HepG2 (cell line): ENCODE results near the gene TMEM258. TPM values are rescaled to one million over a fixed set of nuclear protein-coding genes. Genes with fewer than 3 reads are reported as not detected.
A peak's percentile ranks its signal among the peaks of the same experiment; 100 is the strongest.

Experiments
- E2F2 ChIP-seq: sonication (generic); formaldehyde crosslinking; IDR thresholded peaks from 2 replicates; pipeline ENCODE4 v1.4.0; 2020; ENCODE audit warnings: missing genetic modification reagents, borderline replicate concordance
- HINFP ChIP-seq: sonication (generic); formaldehyde crosslinking; IDR thresholded peaks from 2 replicates; pipeline ENCODE4 v1.4.0; 2020; ENCODE audit warnings: low read depth, mild to moderate bottlenecking, missing genetic modification reagents
- HOXA3 ChIP-seq: sonication (generic); formaldehyde crosslinking; IDR thresholded peaks from 2 replicates; pipeline ENCODE4 v1.5.0; 2020; ENCODE audit warnings: missing genetic modification reagents
- MLXIP ChIP-seq: sonication (generic); formaldehyde crosslinking; IDR thresholded peaks from 2 replicates; pipeline ENCODE4 v1.9.0; 2021; ENCODE audit warnings: missing genetic modification reagents, borderline replicate concordance
- PCBP2 ChIP-seq: fragments of 200-400 bp; formaldehyde crosslinking; optimal IDR thresholded peaks from 2 replicates; pipeline ENCODE3; 2018; ENCODE audit warnings: low read length, low read depth; ENCODE audit not compliant: poor library complexity, severe bottlenecking
- RCOR2 ChIP-seq: IDR thresholded peaks from 2 replicates; pipeline ENCODE4 v1.6.1; 2016; ENCODE audit warnings: missing biosample characterization, missing genetic modification reagents
- ZNF766 ChIP-seq: sonication (generic); formaldehyde crosslinking; IDR thresholded peaks from 2 replicates; pipeline ENCODE4 v1.5.0; 2020; ENCODE audit warnings: missing genetic modification reagents, borderline replicate concordance
- ZNF773 ChIP-seq: sonication (generic); formaldehyde crosslinking; IDR thresholded peaks from 2 replicates; pipeline ENCODE4 v1.4.0; 2020; ENCODE audit warnings: missing genetic modification reagents, borderline replicate concordance
- ZSCAN21 ChIP-seq: sonication (generic); formaldehyde crosslinking; IDR thresholded peaks from 2 replicates; pipeline ENCODE4 v1.8.0; 2022; ENCODE audit warnings: mild to moderate bottlenecking, missing genetic modification reagents, moderate library complexity, borderline replicate concordance
- polyA plus RNA-seq, 8 experiments: library from polyadenylated mRNA; depleted of rRNA in 3 of 8; stranded (reverse) in 7 of 8; unstranded in 1 of 8; fragments of >200 nt; fragmentation: Illumina TruSeq in 4 of 8; extraction: Trizol in 4 of 8; gene quantifications; 2 replicates each; pipeline versions ENCODE4 v1.2.1 to v1.2.3, GENCODE V29; 2011 to 2016; ENCODE audit warnings: low read depth in 4 of 8, missing spikeins in 1 of 8, mixed read lengths in 1 of 8; ENCODE audit not compliant: insufficient read depth in 1 of 8
- total RNA-seq, 5 experiments: library from RNA; depleted of rRNA; stranded (reverse); fragments of >200 nt; fragmentation: Illumina TruSeq; extraction: Trizol; gene quantifications; 2 replicates each; pipeline ENCODE4 v1.2.3, GENCODE V29; 2016; ENCODE audit warnings: low read depth in 1 of 5
- TF ChIP-seq, protein P1 (sequence below): sonication (generic); formaldehyde crosslinking; IDR thresholded peaks from 2 replicates; pipeline ENCODE4 v1.9.0; 2021; ENCODE audit warnings: mild to moderate bottlenecking, missing genetic modification reagents
- TF ChIP-seq, protein P2 (sequence below): IDR thresholded peaks from 2 replicates; pipeline ENCODE4 v1.6.1; 2016; ENCODE audit warnings: missing compliant biosample characterization, missing genetic modification reagents, borderline replicate concordance
- TF ChIP-seq, protein P3 (sequence below): IDR thresholded peaks from 2 replicates; pipeline ENCODE4 v1.6.1; 2016

The TMEM258 gene
- total and polyA plus RNA-seq, 2 of the 13 experiments (the other 11 are each of a cell fraction or from before 2014, with no cell fraction given): 175 to 424 TPM

DNA sequence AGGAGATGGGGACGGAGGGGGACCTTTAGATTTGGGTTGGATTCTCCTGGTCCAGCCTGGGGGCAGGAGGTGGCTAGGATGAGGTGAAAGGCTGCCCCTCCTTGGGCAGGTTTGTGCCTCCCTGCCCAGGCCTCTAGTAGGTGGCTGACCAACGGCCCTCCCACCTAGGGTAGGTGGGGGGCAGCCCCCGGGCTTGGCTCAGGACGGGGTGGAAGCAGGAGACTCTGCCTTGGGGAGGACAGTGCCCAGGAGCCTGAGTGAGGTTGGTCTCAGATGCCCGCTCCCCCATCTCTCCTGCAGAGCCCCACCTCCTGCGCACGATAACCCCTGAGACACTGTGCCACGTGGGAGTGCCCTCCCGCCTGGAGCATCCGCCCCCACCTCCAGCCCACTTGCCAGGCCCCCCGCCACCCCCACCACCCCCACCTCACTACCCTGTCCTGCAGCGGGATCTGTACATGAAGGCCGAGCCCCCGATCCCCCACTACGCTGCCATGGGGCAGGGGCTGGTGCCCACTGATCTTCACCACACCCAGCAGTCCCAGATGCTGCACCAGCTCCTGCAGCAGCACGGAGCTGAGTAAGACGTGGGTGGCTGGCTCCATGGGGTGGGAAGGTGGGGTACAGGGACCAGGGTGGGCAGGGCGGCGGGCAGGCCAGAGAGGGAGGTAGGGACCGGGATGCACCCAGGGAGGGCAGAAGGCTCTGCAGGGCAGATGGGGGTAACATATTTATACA lies 22.3 kb downstream of the TMEM258 start (continued):
- TF ChIP-seq, protein P1, sequence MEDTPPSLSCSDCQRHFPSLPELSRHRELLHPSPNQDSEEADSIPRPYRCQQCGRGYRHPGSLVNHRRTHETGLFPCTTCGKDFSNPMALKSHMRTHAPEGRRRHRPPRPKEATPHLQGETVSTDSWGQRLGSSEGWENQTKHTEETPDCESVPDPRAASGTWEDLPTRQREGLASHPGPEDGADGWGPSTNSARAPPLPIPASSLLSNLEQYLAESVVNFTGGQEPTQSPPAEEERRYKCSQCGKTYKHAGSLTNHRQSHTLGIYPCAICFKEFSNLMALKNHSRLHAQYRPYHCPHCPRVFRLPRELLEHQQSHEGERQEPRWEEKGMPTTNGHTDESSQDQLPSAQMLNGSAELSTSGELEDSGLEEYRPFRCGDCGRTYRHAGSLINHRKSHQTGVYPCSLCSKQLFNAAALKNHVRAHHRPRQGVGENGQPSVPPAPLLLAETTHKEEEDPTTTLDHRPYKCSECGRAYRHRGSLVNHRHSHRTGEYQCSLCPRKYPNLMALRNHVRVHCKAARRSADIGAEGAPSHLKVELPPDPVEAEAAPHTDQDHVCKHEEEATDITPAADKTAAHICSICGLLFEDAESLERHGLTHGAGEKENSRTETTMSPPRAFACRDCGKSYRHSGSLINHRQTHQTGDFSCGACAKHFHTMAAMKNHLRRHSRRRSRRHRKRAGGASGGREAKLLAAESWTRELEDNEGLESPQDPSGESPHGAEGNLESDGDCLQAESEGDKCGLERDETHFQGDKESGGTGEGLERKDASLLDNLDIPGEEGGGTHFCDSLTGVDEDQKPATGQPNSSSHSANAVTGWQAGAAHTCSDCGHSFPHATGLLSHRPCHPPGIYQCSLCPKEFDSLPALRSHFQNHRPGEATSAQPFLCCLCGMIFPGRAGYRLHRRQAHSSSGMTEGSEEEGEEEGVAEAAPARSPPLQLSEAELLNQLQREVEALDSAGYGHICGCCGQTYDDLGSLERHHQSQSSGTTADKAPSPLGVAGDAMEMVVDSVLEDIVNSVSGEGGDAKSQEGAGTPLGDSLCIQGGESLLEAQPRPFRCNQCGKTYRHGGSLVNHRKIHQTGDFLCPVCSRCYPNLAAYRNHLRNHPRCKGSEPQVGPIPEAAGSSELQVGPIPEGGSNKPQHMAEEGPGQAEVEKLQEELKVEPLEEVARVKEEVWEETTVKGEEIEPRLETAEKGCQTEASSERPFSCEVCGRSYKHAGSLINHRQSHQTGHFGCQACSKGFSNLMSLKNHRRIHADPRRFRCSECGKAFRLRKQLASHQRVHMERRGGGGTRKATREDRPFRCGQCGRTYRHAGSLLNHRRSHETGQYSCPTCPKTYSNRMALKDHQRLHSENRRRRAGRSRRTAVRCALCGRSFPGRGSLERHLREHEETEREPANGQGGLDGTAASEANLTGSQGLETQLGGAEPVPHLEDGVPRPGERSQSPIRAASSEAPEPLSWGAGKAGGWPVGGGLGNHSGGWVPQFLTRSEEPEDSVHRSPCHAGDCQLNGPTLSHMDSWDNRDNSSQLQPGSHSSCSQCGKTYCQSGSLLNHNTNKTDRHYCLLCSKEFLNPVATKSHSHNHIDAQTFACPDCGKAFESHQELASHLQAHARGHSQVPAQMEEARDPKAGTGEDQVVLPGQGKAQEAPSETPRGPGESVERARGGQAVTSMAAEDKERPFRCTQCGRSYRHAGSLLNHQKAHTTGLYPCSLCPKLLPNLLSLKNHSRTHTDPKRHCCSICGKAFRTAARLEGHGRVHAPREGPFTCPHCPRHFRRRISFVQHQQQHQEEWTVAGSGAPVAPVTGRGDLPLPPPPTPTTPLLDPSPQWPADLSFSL (CRISPR knock-in tag): no peak
- no peak for TF ChIP-seq ZNF773
- TF ChIP-seq ZNF766 (CRISPR knock-in tag): no peak
- no peak for TF ChIP-seq HOXA3
- TF ChIP-seq MLXIP (CRISPR knock-in tag): no peak
- TF ChIP-seq, protein P2, sequence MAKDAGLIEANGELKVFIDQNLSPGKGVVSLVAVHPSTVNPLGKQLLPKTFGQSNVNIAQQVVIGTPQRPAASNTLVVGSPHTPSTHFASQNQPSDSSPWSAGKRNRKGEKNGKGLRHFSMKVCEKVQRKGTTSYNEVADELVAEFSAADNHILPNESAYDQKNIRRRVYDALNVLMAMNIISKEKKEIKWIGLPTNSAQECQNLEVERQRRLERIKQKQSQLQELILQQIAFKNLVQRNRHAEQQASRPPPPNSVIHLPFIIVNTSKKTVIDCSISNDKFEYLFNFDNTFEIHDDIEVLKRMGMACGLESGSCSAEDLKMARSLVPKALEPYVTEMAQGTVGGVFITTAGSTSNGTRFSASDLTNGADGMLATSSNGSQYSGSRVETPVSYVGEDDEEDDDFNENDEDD (CRISPR knock-in tag): no peak
- 0 out of 2 replicates have a peak, but pooled peaks have one; percentile 3 for TF ChIP-seq RCOR2
- TF ChIP-seq, protein P3, sequence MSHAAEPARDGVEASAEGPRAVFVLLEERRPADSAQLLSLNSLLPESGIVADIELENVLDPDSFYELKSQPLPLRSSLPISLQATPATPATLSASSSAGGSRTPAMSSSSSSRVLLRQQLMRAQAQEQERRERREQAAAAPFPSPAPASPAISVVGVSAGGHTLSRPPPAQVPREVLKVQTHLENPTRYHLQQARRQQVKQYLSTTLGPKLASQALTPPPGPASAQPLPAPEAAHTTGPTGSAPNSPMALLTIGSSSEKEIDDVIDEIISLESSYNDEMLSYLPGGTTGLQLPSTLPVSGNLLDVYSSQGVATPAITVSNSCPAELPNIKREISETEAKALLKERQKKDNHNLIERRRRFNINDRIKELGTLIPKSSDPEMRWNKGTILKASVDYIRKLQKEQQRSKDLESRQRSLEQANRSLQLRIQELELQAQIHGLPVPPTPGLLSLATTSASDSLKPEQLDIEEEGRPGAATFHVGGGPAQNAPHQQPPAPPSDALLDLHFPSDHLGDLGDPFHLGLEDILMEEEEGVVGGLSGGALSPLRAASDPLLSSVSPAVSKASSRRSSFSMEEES: 0 out of 2 replicates have a peak, but pooled peaks have one; percentile 0
- TF ChIP-seq E2F2: no peak
- no peak for TF ChIP-seq ZSCAN21 (CRISPR knock-in tag)
- TF ChIP-seq PCBP2: no peak
- no peak for TF ChIP-seq HINFP (CRISPR knock-in tag)
